HG03175 (cell line): ENCODE results near the gene ARL15.

Experiments
- ATAC-seq: cut with Tn5 transposase; IDR thresholded peaks from one replicate; pipeline ENCODE4 v1.9.1; 2021; ENCODE audit warnings: mild to moderate bottlenecking, moderate library complexity; ENCODE audit not compliant: unreplicated experiment

The ARL15 gene

DNA sequence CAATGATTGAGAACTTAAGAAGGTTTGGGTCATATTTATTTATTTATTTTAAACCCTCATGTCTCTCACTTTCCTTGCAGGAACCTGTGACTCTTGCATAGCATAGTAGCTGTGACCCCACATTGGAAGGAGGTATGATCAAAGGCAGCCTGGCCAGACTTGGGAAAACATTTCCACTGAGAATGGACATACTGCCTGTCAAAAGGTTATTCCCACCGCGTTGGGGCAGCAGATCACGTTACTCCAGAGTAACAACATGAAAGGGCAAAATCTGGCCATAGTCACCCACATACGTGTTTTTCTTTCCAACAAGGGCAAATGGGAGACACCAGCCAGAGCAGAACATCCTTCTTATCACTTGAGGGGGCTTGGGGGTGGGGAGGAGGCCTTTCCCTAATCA, 95.7 kb downstream of the ARL15 start:
- no peak for ATAC-seq

DNA sequence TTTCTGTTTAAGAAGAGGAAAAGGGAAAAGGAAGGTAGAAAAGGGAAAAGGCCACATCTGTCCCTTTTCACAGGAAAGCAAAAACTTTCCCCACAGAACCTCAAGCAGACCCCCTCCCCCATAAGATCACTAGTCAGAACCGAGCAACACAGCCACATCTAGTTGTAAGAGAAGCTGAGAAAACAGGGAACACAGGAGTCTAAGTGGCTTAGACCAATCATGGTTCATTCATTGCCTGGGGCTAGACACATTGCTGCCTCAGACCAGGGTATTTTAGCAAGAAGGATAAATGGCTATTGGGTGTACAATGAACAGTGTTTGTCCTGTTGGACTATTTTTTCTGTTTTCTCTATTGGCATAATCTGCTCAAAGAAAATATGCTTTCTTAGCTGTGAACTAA, 98.0 kb downstream of the ARL15 start:
- ATAC-seq, result no peak

DNA sequence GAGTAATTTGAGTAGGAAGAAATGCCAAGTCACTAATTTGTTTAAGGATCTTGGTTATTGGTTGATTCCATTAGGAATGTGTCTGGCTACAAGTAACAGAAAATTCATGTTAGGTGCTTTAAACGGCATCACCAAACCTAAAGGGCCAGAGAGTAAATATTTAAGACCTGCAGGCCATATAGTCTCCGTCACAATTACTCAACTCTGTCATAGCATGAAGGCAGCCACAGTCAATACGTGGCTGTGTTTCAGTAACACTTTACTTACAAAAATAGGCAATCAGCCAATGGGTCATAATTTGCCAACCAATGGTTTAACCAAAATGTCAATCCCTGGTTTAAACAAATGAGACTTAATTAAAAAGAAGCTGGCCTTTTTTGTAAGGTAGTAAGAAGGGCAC, 98.5 kb downstream of the ARL15 start:
- ATAC-seq, result no peak

DNA sequence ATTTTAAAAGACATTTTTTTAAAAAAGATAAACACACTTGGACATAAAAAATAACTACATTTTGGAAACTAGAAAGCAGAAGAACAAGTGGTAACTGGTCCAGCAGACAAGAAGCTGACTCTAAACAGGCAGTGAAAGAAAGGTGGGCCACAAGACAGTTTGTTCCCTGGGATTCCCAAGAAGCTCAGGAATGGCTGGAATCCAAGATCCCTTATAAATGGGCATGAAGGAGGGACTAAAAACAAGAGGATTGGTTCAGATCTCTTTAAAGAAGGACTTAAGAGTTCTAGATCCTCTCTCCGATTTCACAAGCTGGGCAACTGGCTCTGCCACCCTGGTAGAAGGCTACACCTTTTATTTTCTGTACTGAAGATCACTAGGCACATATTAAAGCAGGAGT, 102.8 kb downstream of the ARL15 start:
- ATAC-seq, result no peak

DNA sequence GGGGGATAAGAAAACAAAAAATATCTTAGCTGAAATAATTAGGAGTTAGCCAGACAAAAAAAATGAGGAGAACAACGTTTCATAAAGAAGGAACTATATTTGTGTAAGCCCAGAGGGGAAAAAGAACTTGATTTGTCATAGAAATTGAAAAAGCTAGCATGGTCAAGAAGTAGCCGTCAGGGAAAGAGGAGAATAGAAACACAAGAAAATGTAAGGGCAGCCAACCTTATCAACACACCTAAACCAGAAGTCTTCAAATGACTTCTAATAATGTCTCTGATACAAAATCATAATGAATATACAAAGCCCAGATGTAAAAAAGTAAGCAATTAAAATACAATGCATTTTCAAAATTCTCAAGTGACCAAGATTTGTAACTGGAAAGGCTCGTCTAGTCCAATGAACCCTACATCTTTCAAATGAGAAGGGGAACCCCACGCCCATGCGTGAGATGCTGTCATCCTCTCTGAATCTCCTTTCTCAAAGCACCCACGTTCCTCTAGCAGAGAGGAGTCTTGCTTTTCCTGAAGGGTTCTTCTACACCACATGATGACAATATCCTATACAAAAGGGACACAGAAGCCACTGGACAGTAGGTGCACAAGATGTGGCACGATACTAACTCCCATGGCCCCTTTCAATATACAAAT, 103.7 kb downstream of the ARL15 start:
- ATAC-seq, result peak; percentile 62

DNA sequence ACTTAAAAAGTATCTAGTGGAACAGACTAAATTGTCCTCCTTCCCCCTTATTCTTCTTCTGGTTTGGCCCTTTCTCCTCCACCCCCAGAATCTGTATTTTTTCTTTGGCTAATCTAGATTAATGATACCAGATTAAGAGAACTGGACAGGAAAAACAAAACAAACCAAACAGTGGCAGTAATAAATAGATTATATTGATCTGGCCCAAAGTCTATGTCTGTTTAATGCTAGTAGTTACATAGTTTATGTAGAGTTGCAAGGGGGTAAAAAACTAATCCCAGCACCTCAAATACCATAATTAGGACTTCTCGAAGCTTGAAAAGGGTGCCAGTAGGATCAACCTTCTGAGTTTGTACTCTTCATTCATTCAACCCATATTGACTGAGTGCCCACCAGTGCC, 104.5 kb downstream of the ARL15 start:
- ATAC-seq, result no peak

DNA sequence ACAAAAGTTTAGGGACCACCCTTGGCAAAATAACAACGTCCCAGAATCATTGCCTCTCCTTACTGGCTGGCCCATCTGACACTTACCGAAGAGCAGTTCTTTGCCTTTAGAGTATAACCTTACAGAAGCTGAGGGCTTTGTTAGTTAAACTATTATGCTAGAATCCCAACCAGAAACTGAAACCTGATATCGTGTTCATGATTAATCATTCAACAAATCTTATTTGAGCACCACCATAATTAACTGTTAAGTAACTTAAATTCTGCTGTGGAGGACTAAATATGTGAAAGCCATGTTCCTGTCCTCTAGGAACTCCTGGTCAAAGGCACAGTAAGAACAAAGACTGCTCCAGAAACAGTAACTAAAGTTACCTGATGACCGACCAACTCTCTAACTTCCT, 104.9 kb downstream of the ARL15 start:
- no peak for ATAC-seq

DNA sequence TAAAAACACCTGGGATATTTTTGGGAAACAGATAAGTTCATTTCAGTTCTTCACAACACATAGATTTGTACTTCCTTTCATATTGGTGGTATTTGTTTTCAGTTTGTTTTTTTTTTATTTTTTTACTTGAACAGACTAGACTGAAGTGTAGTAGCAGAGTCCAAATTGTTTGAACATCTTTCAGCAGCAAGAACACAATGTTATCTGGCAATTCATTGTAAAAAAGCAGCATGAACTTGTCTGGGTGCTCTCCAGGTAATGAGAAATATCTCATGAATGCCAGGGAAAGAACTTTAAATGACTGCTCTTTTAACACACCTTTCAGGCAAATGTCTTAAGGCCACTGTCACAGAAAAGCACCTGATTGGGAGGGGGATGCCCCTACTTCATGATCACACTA, 113.4 kb downstream of the ARL15 start:
- no peak for ATAC-seq

DNA sequence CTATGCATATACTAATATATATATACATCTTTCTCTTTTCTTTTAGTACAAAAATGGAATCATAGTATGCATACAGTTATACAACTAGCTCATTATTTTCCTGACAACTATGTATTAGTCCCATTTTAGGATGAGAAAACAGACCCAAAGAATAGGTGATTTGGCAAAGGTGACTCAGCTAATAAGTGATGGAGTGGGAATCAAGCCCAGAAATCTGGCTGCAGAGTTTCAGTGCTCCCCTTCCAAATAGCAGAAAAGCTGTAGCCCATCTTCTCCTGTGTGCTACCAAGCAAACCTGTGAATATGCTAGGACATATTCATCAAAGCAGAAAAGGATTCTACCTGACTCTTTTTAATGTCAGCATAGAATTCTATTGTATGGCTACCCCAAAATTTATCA, 114.7 kb downstream of the ARL15 start:
- no peak for ATAC-seq

DNA sequence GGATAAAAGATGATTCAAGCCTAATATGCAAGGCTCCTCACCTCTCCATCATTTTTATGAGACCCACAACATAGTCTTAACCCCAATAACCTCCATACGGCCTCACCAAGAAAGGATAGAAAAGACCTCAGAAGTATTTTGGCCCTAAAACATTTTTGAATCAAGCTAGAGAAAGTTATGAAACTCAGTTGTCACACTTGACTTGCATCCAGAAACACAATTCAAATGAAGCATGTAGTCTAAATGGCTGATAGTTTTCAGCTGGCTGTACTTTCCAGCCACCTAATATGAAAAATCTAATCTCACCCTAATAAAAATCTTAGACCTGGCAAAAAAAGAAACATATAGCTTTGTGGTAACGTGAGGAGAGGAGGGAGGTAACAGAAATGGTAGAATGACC, 116.1 kb downstream of the ARL15 start:
- ATAC-seq, result no peak

DNA sequence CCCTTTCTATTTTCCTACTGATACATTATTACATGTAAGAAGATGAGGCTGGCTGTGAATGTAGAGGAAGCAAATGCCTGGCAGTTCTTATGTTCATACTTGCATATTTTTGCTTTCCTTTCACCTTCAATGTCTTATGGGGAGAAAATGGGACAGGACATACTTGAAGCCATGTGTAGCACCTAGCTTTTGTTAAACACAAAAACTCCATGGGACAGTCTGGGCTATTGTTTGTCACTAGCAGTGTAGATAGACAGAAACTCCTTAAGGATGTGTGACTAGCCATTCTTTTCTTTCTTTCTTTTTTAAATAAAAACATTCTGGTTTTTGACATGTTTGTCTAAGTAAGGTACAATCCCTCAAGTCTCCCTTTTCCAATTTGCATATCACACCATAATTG, 122.7 kb downstream of the ARL15 start:
- no peak for ATAC-seq

DNA sequence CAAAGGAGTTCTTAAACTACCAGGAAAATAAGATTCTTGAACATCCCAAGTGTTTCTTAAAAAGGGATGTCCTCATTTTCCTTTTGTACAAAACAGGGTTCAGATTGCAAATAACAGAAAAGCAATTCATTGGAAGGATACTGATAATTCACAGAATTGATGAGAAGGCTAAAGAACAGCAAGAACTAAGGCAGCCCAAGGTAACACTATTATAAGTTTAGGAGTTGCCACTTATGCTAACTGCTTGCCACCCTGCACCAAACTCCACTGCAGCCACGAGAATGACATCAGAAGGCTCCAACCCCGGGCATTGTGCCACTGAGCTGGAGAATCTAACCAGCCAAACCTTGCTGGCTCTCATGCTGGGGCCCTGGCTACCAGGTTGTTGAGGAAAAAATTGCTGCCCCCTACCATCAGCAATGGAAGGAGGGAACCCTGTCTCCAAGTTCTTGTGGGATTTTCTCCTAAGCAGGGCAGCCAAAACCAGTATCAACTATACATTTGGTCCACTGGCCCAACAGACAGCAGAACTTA, 123.4 kb downstream of the ARL15 start:
- no peak for ATAC-seq

DNA sequence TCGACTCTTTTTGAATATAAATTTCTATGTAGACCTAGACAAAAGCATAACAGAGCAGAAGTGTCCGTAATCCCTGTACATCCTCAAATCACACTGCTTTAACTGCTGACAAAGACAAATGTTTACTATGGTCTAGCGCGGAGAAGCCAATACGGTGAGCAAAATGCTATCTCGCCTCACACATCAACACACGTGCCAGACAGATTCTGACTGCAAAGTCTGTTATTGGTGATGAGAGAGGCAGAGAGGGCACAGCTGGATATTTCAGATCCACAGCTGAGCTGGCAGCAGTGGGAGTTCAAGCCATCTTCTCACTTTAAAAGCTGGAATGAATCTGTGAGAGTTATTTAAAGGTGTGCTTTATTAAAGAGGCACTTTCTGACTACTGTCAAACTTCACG, 124.3 kb downstream of the ARL15 start:
- no peak for ATAC-seq

DNA sequence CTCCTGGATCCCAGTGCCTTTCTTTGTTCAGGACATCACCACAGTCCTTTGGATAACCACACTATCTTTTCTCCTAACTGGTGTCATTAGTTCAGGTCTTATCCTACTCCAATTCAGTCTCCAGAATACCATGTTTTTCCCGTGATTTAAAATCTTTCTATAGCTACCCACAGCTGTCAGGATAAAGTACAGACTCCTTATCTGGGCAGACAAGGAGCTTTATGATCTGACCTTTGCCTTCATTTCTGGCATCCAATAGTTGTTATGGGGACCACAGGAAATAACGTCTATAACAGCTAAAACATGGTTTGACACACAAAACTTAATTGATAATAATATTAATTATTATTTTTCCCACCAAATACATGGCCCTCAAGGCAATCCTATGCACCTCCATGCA, 125.6 kb downstream of the ARL15 start:
- ATAC-seq, result no peak

DNA sequence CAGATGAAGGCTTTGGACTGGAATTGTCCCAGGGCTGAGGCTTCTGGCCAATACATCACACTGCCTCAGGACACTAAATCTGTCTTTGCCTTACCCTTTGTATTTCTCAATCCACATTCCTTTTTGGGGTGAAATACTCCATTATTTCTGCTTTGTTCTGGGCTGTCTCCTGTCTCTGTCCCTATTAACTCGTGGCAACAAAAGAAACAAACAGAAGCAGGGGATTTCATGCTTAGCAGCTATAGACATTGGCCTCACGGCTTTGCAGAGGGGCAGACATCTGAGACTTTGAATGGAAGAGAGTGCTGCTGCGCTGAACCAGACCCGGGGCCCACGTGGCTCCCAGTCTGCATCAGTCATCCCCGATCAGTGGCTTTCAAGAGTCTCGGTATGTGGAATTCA, 129.7 kb downstream of the ARL15 start:
- ATAC-seq, result no peak

DNA sequence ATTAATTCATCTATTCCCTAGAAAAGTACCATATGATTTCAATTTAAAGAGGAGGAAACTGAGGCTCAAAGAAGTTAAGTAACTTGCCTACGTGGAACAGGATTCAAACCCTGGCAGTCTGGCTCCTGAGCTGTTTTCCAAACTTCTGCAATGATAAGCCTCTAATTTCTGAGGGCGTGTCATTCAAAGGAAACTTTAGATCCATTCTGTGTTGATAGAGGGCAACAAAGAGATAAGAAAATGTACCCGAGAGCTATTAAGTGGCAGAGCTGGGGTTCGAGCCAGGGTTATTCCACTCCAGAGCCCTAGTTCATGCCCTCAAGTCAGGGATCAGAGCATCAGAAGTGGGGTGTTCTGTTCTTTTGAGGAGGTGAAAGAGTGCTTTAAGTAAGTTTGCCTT, 131.4 kb downstream of the ARL15 start:
- no peak for ATAC-seq

DNA sequence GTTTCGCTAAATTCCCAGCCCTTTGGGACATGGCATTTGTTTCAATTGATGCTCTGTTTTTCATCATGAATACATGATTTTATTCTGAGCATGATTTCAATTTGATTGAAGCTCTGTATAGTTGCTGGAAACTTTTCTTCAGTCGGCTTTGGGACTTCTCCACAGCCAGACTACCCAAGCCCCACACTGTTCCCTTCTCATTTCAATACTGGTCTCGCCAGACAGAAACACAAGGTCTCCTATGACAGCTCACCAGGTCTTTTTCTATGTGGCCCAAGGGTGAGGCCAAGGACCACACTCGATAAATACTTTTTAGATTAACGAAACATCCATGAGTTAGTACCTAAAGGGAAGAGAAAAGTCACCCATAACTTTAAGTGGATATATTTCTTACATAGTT, 132.2 kb downstream of the ARL15 start:
- no peak for ATAC-seq

DNA sequence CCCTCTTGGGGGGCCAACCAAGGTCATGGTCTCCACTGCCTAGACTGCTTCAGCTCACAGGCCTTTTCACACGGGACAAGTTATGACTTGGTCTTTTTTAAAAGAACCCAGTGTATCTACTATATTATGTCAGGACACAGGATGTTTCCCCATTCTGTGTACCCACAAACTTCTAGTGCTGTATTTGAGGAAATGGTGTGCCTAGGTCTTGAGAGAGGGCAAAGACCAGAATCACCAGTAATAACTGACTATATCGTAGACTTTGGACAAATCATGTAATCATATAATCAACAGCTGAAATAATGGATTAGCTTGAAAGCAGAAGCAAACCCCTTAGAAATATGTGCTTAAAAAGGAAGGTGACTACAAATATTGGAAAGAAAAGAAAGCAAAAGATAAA, 133.3 kb downstream of the ARL15 start:
- ATAC-seq, result no peak

DNA sequence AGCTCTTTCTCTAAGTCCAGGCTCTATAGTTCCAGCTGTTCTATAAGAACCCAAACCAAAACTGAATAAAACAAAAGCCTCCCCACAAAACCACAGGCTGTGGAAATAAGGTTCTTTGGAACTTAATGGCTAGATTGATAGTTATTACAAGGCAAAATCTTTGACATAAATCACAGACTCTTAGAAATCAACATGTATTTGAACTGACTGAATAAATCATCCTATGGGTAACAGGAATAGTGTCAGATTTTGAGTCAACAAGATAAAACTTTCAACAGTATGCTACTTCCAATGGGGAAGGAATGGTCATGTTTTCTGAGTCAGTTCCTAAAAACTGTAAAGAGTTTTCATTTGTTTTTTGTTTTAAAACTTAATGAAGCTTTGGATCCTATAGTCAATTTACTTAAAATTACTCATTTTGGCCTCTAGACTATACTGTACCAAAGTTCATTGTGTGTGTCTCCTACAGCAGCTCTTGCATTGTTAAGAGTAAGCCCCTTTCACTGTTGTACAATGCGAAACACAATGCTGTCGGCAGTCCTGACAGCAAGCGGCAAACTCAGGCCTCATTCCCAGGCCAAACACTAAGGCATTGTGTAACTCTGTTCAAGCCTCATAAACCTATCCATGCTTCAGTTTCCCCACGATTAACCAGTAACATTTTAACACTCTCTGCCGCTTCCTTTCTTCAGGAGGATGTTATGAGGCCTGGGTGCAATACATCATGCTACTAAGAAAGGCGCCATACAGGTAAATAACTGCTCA, 134.1 kb downstream of the ARL15 start:
- no peak for ATAC-seq

DNA sequence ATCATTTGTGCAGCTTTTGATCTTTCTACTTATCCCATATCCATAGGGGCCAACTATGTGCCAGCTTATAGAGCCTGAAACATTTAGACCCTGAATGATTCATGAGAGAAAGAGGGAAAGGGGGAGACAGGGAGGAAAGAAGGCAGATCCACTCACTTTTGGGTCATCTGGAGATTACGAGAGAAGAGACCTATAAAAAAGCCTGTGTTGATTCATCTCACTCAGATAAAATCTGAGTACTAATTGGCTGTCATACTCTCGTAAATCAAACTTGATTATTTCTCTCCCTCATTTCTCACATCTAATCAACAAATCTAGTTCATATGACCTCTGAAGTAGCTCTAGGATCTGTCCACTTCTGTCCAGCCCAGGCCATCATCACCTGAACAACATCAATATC, 137.1 kb downstream of the ARL15 start:
- no peak for ATAC-seq

DNA sequence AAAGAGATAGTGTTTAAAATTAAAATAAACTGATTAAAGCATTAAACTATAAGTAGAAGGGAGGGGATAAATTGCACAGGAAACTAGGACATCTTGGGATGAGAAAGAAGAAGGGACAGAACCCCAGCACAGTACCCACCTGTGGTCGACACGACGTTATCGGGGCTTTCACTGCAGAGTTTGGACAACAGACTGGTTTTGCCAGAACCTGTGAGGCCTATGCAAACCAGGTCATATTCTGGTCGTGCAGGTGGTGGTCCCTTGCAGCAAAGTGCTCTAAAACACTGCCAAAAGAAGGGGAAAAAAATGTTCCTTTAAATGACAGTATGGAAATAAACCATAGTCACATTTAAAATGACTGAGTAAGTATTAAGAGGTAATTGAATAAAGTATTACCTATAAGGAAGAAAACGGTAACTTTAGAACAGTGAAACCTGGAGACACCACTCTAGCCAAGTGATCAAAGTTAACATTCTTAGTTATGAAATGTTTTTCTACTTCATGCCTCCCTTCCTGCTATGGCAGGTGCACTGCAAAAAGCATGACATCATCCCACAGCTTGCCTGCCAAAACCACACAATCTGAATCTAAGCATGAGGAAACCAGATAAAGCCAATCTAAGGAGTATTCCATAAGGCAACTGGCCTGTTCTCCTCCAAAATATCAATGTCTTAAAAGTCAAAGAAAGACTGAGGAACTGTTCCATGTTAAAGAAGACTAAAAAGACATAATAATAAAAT, 138.6 kb downstream of the ARL15 start:
- peak; percentile 51 for ATAC-seq

DNA sequence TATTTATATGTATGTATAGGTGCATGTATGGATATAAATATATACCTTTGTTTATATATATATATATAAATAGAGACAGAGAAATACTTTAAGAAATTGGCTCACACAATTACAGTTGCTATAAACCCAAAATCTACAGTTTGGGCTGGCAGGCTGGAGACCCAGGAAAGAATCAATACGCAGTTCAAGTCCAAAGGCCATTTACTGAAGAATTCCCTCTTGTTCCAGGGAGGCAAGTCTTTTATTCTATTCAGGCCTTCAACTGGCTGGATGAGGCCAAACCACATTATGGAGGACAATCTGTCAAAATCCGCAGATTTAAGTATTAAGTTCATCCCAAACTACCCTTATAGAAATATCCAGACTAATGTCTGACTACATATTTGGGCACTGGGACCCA, 144.7 kb downstream of the ARL15 start:
- ATAC-seq, result no peak
